GM13977 (cell line): Measurements from ENCODE around the gene PROC.

Experiments used
- DNase-seq: peaks from one replicate; pipeline ENCODE4 v3.0.0; 2012; ENCODE audit warnings: low spot score
- in situ Hi-C: fragments of 300-500 bp; cut with MboI; formaldehyde crosslinking; loops from one replicate; pipeline ENCODE4 v1.12.0; 2022; ENCODE audit warnings: low sequenced_read_pairs, low pct_unique_long_range_greater_than_20kb, mixed read lengths, inconsistent platforms; ENCODE audit not compliant: unreplicated experiment
- TF ChIP-seq, protein P1 (sequence below): IDR thresholded peaks from 2 replicates; pipeline ENCODE4 v1.5.1; 2012; ENCODE audit warnings: mild to moderate bottlenecking, control low read depth; ENCODE audit not compliant: insufficient read depth; ENCODE audit errors: extremely low read depth, missing control alignments

Gene PROC

DNA sequence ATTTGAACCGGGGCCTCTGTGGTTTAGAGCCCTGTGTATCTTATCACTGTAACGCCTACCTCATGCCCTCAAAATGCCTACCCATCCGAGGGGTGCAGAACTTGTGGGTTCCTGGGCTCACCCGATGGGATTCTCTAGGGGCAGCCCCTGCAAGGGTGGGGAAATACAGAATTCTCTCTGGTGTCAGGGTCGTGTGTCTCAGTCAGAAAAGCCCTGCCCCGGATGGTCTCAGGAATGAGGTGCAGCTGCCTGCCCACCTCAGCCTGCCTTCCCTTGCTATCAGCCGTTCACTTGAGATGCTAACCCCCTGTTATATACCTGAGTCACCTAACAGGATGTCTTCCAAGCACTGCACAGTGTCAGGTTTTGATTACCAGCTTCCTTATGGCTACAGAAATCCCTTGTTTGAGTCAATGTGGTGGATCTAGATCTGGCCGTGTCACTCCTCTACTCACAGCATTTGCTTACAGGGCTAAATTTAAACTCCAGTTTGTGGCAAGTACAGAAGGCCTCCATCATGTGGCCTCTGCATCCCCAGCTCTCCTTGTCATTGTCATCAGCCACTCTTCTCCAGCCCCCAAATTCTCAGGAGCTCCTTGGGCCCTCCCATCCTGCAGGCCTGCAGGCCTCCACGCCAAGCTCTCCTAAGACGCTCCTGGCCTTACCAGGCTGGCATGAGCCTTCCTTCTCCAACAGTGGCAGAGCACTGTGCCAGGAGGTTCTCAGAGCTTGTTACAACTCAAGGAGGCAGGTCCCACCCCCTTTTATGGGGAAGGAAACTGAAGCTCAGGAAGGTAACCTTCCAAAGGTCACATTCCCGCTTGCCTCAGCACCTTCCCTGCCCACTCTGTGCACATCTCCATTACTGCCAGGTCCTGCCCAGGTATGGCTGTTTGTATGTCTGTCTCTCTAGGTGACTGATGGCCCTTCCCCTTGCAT, 16.2 kb upstream of the PROC start:
- peak; percentile 52 for DNase-seq
- in situ Hi-C loops, result no loop called here
- TF ChIP-seq, protein P1, sequence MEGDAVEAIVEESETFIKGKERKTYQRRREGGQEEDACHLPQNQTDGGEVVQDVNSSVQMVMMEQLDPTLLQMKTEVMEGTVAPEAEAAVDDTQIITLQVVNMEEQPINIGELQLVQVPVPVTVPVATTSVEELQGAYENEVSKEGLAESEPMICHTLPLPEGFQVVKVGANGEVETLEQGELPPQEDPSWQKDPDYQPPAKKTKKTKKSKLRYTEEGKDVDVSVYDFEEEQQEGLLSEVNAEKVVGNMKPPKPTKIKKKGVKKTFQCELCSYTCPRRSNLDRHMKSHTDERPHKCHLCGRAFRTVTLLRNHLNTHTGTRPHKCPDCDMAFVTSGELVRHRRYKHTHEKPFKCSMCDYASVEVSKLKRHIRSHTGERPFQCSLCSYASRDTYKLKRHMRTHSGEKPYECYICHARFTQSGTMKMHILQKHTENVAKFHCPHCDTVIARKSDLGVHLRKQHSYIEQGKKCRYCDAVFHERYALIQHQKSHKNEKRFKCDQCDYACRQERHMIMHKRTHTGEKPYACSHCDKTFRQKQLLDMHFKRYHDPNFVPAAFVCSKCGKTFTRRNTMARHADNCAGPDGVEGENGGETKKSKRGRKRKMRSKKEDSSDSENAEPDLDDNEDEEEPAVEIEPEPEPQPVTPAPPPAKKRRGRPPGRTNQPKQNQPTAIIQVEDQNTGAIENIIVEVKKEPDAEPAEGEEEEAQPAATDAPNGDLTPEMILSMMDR, result no peak

DNA sequence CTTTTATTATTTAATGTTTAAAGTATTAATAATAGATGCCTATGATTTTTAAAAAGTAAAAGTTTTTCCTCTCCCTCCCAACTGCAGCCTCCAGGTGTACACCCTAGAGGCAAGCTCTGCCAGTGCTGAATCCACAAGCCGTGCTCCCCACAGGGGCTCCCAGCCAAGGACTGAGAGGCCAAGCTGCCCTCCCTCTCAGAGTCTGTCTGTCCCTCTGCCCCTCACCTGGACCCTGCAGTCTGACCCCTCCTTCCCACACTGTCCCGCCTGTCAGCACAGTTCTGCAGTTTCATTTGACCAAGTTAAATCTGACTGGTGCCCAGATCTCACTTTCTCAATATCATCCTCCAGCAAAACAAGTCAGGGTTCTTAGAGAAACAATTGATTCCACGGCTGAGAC, 14.8 kb upstream of the PROC start:
- TF ChIP-seq, protein P1, result no peak
- no peak for DNase-seq
- in situ Hi-C loops, result no loop called here

DNA sequence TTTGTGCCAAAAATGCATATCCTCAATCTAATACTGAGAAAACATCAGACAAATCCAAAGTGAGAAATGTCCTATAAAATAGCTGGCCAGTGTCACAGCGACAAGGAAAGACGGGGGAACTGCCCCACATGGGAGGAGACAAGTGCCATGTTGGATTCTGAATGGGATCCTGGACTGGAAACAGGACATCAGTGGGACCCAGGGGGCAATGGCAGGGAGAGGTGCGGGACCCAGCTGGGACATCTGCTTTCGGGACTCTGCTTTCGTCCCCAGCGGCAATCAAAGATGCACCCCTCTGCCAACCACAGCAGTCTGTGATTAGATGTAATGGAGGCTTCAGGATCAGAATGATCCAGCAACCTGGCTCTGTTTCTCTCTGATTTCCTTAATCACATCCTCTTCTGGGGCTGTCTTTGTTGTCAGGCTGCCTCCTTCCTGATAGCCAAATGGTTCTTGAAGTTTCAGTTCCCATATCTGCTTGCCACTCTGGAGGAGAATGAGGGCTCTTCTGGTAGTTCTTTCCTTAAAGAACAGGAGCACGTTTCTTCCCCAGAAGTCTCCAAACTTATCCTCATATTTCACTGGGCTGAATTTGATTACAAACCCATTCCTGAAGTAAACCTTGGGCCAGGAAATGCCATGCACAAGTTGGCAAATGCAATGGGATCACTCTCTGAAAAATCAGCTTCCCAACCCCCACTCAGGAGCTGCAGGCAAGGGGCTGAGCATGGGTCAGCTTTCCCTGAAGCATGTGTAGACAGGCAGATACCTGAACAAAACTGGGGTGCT, 13.6 kb upstream of the PROC start:
- DNase-seq, result peak; percentile 24
- TF ChIP-seq, protein P1, result no peak
- in situ Hi-C loops, result no loop called here

- peak; percentile 7 for DNase-seq
- in situ Hi-C loops, result no loop called here
- TF ChIP-seq, protein P1, result no peak
These were observed 13.0 kb upstream of the PROC start for GRCh38 chr2:127405255-127405610.

DNA sequence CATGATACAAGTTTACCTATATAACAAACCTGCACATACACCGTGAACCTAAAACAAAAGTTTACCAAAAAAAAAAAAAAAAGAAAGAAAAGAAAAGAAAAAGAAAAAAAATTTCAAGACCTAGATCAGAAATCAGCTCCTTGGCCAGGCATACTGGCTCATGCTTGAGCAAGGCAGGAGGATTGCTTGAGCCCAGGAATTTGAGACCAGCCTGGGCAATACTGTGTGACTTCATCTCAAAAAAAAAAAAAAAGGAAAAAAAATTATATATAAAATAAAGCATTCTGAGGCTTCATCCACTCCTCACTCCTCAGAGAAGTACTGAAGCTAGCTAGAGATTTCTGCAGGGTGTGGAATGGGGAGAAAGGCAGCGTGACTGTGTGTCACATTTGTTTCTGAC, 11.8 kb upstream of the PROC start:
- DNase-seq, result peak; percentile 8
- TF ChIP-seq, protein P1, result no peak
- in situ Hi-C loops, result no loop called here

GRCh38 chr2:127407091-127407490, 11.1 kb upstream of the PROC start:
- in situ Hi-C loops, result no loop called here
- TF ChIP-seq, protein P1, result no peak
- DNase-seq, result no peak
